Lung (tissue), 12 donors: ENCODE results near the gene ZSWIM5. TPM values are rescaled to one million over a fixed set of nuclear protein-coding genes. Genes with fewer than 3 reads are reported as not detected.
"Not testable (repeated sequence)": the region's sequence is repeated elsewhere in the genome, so short reads cannot be mapped to it uniquely, and the experiment has no call there.

ENCODE experiments used
- ATAC-seq: fragments of 200-7000 bp; cut with Tn5 transposase; one replicate; pipeline ENCODE4 v1.9.1; 2020; ENCODE audit warnings: moderate number of reproducible peaks; ENCODE audit not compliant: insufficient read depth, low FRiP score
- DNase-seq, 3 donors: peaks; one replicate each; pipeline ENCODE4 v3.0.0-alpha.2; 2013 to 2017
- H3K27ac ChIP-seq, 2 donors: one replicate each; pipeline ENCODE4 v1.5.1; 2013; ENCODE audit warnings: mild to moderate bottlenecking in 2 of 2, moderate library complexity in 2 of 2, control low read depth in 1 of 2, inconsistent platforms in 1 of 2, low read depth in 1 of 2, low read length in 1 of 2
- H3K27me3 ChIP-seq, 3 donors: one replicate each; pipeline ENCODE4 v1.5.1; 2013; ENCODE audit warnings: low read length in 2 of 3; ENCODE audit not compliant: control insufficient read depth in 3 of 3, insufficient read depth in 3 of 3
- H3K36me3 ChIP-seq, 4 donors: one replicate each; pipeline ENCODE4 v1.5.1; 2013; ENCODE audit warnings: low read length in 4 of 4, mild to moderate bottlenecking in 1 of 4, moderate library complexity in 1 of 4; ENCODE audit not compliant: control insufficient read depth in 4 of 4, insufficient read depth in 4 of 4
- H3K4me1 ChIP-seq, 5 donors: one replicate each; pipeline ENCODE4 v1.5.1; 2013; ENCODE audit warnings: low read length in 5 of 5, mild to moderate bottlenecking in 2 of 5, moderate library complexity in 1 of 5; ENCODE audit not compliant: control insufficient read depth in 5 of 5, insufficient read depth in 5 of 5
- H3K4me3 ChIP-seq: one replicate; pipeline ENCODE4 v1.5.1; 2013; ENCODE audit warnings: mild to moderate bottlenecking, control low read depth, moderate library complexity
- H3K9ac ChIP-seq, 2 donors: one replicate each; pipeline ENCODE4 v1.5.1; 2013; ENCODE audit warnings: low read length in 2 of 2, control low read depth in 1 of 2; ENCODE audit not compliant: insufficient read depth in 1 of 2
- H3K9me3 ChIP-seq, 4 donors: one replicate each; pipeline ENCODE4 v1.5.1; 2013; ENCODE audit warnings: low read length in 3 of 4, mild to moderate bottlenecking in 1 of 4, moderate library complexity in 1 of 4; ENCODE audit not compliant: control insufficient read depth in 4 of 4, insufficient read depth in 3 of 4
- WGBS, 2 donors: extraction: QIAGEN DNeasy Blood & Tissue Kit; methylation state at CpG; one replicate each; pipeline ENCODE4 v1.1.7; 2013; 5-methylcytosine and 5-hydroxymethylcytosine counted together
- polyA plus RNA-seq, 2 donors: library from polyadenylated mRNA; stranded (reverse); fragments of 200-250 nt; gene quantifications; one replicate each; pipeline ENCODE4 v1.2.1, GENCODE V29; 2013
- total RNA-seq, 2 donors: library from RNA; depleted of rRNA in 1 of 2; stranded (reverse); fragments of >200 nt in 1 of 2; gene quantifications; one replicate each; pipeline ENCODE4 v1.2.1, GENCODE V29; 2014 to 2021
- TF ChIP-seq, protein P1 (sequence below): IDR thresholded peaks from 2 replicates; pipeline ENCODE4 v1.5.1; 2012; ENCODE audit warnings: mild to moderate bottlenecking; ENCODE audit errors: control extremely low read depth, extremely low read depth
- donor health status: control.
- donor health status: control.
- donor health status: Bipolar disorder and iron deficiency.
- donor health status: healthy.
- donor health status: DM: yes; HTN: yes; CAD: no.

The ZSWIM5 gene
- total and polyA plus RNA-seq, 4 donors = 0.96 to 3.8 (median 2.1) TPM

DNA sequence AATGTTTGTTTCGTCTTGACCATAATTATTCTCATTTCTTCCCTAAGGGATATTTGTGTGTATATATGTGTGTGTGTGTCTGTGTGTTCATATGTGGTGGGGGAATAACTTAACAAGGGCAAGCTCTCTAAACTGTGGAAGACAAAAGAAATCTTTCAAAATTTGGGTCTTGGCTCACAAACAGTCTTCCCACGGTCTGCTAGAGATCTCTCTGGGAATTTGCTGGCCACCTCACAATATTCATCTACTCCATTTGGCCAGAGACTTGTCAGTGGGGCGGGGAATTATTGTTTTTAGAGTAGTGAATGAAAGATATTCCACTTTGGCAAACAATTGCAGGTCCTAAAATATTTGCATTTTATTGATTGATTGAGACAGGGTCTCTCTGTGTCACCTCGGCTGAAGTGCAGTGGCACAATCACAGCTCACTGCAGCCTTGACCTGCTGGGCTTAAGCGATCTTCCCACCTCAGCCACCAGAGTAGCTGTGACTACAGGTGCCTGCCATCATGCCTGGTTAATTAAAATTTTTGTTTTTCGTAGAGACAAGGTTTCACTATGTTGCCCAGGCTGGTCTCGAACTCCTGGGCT lies 212.0 kb downstream of the ZSWIM5 start:
- no peak overlapping the region for H3K4me3 ChIP-seq
- H3K27me3 ChIP-seq = no peaks in the 10 kb centered on the region
- H3K9ac ChIP-seq = no peak overlapping the region
- TF ChIP-seq, protein P1, sequence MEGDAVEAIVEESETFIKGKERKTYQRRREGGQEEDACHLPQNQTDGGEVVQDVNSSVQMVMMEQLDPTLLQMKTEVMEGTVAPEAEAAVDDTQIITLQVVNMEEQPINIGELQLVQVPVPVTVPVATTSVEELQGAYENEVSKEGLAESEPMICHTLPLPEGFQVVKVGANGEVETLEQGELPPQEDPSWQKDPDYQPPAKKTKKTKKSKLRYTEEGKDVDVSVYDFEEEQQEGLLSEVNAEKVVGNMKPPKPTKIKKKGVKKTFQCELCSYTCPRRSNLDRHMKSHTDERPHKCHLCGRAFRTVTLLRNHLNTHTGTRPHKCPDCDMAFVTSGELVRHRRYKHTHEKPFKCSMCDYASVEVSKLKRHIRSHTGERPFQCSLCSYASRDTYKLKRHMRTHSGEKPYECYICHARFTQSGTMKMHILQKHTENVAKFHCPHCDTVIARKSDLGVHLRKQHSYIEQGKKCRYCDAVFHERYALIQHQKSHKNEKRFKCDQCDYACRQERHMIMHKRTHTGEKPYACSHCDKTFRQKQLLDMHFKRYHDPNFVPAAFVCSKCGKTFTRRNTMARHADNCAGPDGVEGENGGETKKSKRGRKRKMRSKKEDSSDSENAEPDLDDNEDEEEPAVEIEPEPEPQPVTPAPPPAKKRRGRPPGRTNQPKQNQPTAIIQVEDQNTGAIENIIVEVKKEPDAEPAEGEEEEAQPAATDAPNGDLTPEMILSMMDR = no peak
- no peaks in the 10 kb centered on the region for H3K4me1 ChIP-seq
- H3K36me3 ChIP-seq = no peaks in the 10 kb centered on the region
- 76 to 85% methylated on average over 7 of the region's 7 CpGs for WGBS, 2 donors
- no peak for ATAC-seq
- H3K27ac ChIP-seq = no peak overlapping the region
- no peak for DNase-seq
- no peaks in the 10 kb centered on the region for H3K9me3 ChIP-seq

DNA sequence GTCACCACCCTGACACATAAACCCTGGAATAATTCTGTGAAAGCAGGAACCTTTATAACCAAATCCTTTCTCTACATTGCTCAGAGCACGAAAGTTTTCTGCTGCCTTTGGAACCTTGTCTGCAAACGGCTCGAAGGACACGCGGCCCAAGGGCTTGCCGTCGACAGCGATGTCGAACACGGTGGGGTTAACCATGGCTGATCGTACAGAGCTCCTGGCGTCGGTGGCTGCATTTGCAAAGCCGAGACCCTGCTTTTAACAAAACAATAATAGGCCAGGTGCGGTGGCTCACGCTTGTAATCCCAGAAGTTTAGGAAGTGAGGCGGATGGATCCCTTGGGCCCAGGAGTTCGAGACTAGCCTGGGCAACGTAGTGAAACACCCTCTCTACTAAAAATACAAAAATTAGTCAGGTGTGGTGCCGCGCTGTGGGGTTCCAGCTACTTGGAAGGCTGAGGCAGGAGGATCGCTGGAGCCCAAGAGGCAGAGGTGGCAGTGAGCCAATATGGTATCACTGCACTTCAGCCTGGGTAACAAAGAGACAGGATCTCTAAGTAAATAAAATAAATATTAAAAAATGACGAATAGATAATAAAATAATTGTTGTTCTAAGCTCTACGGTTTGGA lies 217.8 kb downstream of the ZSWIM5 start:
- 92 to 95% methylated on average over 24 of the region's 24 CpGs for WGBS, 2 donors
- Histone ChIP-seq H3K27me3 (no peaks in the 10 kb centered on the region), H3K4me3 (no peak overlapping the region)

DNA sequence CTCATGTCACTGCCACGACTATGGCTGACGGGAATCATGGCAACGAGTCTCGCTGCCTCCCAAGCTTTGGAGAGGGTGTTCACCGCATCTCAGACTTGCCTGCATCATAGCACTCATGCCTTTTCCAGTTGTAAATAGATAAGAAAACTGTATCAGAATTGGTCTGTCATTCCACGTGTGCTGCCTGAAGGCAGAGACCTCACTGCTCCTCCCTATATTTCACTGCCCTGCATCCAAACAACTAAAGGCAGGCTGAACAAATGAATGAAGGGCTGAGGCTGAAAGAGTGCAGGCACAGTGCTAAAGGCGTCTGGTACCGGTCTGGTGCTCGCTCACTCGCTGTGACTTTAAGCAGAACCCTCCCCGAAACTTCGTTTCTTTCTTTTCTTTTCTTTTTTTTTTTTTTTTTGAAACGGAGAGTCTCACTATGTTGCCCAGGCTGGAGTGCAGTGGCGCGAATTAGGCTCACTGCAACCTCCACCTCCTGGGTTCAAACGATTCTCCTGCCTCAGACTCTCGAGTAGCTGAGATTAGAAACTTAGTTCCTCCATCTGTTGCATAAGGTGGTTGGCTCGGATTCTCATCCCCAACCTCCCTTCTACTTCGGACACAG lies 220.6 kb downstream of the ZSWIM5 start:
- WGBS, 2 donors = 6 to 13% methylated on average over 19 of the region's 19 CpGs
- peak overlapping the region in 1 of 2 donors; percentile 76 for H3K9ac ChIP-seq
- no peaks in the 10 kb centered on the region for H3K27me3 ChIP-seq
- DNase-seq = no peak
- no peaks in the 10 kb centered on the region for H3K9me3 ChIP-seq
- TF ChIP-seq, protein P1 = no peak
- peaks cover 2 to 10% (median 7%) of the 10 kb centered on the region in 5 donors for H3K4me1 ChIP-seq
- peak overlapping the region; percentile 80 for H3K4me3 ChIP-seq
- H3K27ac ChIP-seq = peak overlapping the region; percentile 67 to 81
- no peak for ATAC-seq
- peaks cover under 1 to 3% (median 1%) of the 10 kb centered on the region in 4 donors for H3K36me3 ChIP-seq

More for the DNA sequence above, 217.8 kb downstream of the ZSWIM5 start:
- Histone ChIP-seq H3K9me3 (no peaks in the 10 kb centered on the region), H3K4me1 (peaks cover 2 to 10% (median 7%) of the 10 kb centered on the region in 5 donors), H3K27ac (no peak overlapping the region), H3K36me3 (peaks cover 0 to 3% (median 0%) of the 10 kb centered on the region in 4 donors), H3K9ac (no peak overlapping the region)
- TF ChIP-seq, protein P1 = no peak
- ATAC-seq (no peak), DNase-seq (no peak)

DNA sequence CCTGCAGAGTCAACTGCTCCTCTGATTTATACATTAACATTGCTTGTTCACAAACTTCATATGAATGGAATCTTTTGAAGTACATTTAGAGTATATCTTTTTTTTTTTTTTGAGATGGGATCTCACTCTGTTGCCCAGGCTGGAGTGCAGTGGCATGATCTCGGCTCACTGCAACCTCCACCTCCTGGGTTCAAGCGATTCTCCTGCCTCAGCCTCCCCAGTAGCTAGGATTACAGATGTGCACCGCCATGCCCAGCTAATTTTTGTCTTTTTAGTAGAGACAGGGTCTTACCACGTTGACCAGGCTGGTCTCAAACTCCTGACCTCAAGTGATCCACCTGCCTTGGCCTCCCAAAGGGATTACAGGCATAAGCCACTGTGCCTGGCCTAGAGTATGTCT lies 229.0 kb downstream of the ZSWIM5 start:
- H3K9me3 ChIP-seq = not testable (repeated sequence)

More for the DNA sequence above, 229.0 kb downstream of the ZSWIM5 start:
- H3K36me3 ChIP-seq = peaks cover 15 to 28% (median 21%) of the 10 kb centered on the region in 4 donors
- H3K9ac ChIP-seq, ATAC-seq, H3K4me1 ChIP-seq, DNase-seq, H3K27ac ChIP-seq, H3K27me3 ChIP-seq, H3K4me3 ChIP-seq: not testable (repeated sequence)
- WGBS, 2 donors = 95 to 100% methylated on average over 4 of the region's 4 CpGs
